Karpas-422 (cell line): ENCODE data around the gene MRPS31. TPM values are rescaled to one million over a fixed set of nuclear protein-coding genes. Genes with fewer than 3 reads are reported as not detected.
"Not testable (repeated sequence)": the region's sequence is repeated elsewhere in the genome, so short reads cannot be mapped to it uniquely, and the experiment has no call there.

ENCODE experiments used
- DNase-seq: peaks from one replicate; pipeline ENCODE4 v3.0.0-alpha.2; 2015
- H2AFZ ChIP-seq: fragments of 200-600 bp; sonication (generic); 2 replicates; pipeline ENCODE4 v1.6.1; 2014; ENCODE audit warnings: antibody characterized with exemption, low read length, mixed read lengths
- H3K27ac ChIP-seq: fragments of 200-600 bp; sonication (generic); 2 replicates; pipeline ENCODE4 v1.5.1; 2014; ENCODE audit warnings: mild to moderate bottlenecking, low read length, moderate library complexity
- H3K27me3 ChIP-seq: fragments of 200-600 bp; sonication (generic); 2 replicates; pipeline ENCODE4 v1.6.1; 2014; ENCODE audit warnings: low read length, mixed read lengths
- H3K36me3 ChIP-seq: fragments of 200-600 bp; sonication (generic); 2 replicates; pipeline ENCODE4 v1.6.1; 2014; ENCODE audit warnings: low read length, mixed read lengths; ENCODE audit not compliant: insufficient read depth
- H3K4me1 ChIP-seq: fragments of 200-600 bp; sonication (generic); 2 replicates; pipeline ENCODE4 v1.6.1; 2014; ENCODE audit warnings: mild to moderate bottlenecking, low read length, mixed read lengths
- H3K4me2 ChIP-seq: fragments of 200-600 bp; sonication (generic); 2 replicates; pipeline ENCODE4 v1.6.1; 2014; ENCODE audit warnings: low read length, low read depth, mild to moderate bottlenecking; ENCODE audit not compliant: poor library complexity, severe bottlenecking
- H3K4me3 ChIP-seq: fragments of 200-600 bp; sonication (generic); 2 replicates; pipeline ENCODE4 v1.5.1; 2014; ENCODE audit warnings: mild to moderate bottlenecking, antibody characterized with exemption, low read length, mixed read lengths
- H3K79me2 ChIP-seq: fragments of 200-600 bp; sonication (generic); 2 replicates; pipeline ENCODE4 v1.6.1; 2014; ENCODE audit warnings: mild to moderate bottlenecking, low read length, mixed read lengths
- H3K9ac ChIP-seq: fragments of 200-600 bp; sonication (generic); 2 replicates; pipeline ENCODE4 v1.6.0; 2014; ENCODE audit warnings: low read length
- H3K9me2 ChIP-seq: fragments of 200-600 bp; sonication (generic), shearing (Covaris generic); replicated peaks from 2 replicates; pipeline ENCODE4 v1.6.0; 2014; ENCODE audit warnings: mild to moderate bottlenecking, low read length, moderate library complexity; ENCODE audit not compliant: insufficient read depth
- H3K9me3 ChIP-seq: fragments of 300-700, 200-600 bp; sonication (generic); 2 replicates; pipeline ENCODE4 v1.6.1; 2014; ENCODE audit warnings: low read length, mixed read lengths
- H4K20me1 ChIP-seq: fragments of 200-600 bp; sonication (generic); 2 replicates; pipeline ENCODE4 v1.6.1; 2014; ENCODE audit warnings: mild to moderate bottlenecking, antibody characterized with exemption, low read length, low read depth; ENCODE audit not compliant: insufficient read depth
- total RNA-seq: library from RNA; depleted of rRNA; stranded (reverse); fragments of >200 nt; shearing (Covaris generic); gene quantifications from 2 replicates; pipeline ENCODE4 v1.2.3, GENCODE V29; 2014; ENCODE audit warnings: low replicate concordance

MRPS31 gene
- total RNA-seq, 1 experiment from 2014 or later: 52.6 TPM

DNA sequence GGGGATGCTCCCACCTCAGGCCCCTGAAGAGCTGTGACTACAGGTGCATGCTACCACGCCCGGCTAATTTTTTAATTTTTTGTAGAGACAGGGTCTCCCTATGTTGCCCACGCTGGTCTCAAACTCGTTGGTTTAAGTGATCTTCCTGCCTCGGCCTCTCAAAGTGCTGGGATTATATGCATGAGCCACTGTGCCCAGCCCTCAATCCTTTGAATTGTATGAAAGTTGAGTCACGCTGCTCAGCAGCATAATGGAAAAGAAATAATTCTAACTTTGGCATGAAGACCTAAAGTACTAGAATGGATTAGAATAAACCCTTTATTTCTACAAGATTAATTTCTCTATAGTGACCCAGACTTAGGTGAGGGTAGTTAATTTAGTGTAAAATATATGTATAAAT is 42.4 kb downstream of the MRPS31 start:
- no peak overlapping the region for H3K4me2 ChIP-seq
- DNase-seq: no peak
- H3K27me3 ChIP-seq: no peaks in the 10 kb centered on the region
- peaks cover 22% of the 10 kb centered on the region for H3K79me2 ChIP-seq
- H3K27ac ChIP-seq: no peak overlapping the region
- H3K9me2 ChIP-seq: no peaks in the 10 kb centered on the region
- H3K4me1 ChIP-seq: no peaks in the 10 kb centered on the region
- no peak overlapping the region for H2AFZ ChIP-seq
- H3K9me3 ChIP-seq: no peaks in the 10 kb centered on the region
- H4K20me1 ChIP-seq: no peaks in the 10 kb centered on the region
- peaks cover 40% of the 10 kb centered on the region for H3K36me3 ChIP-seq
- H3K4me3 ChIP-seq: no peak overlapping the region
- no peak overlapping the region for H3K9ac ChIP-seq

GRCh38 chr13:40714433-40714832 is 56.6 kb downstream of the MRPS31 start:
- H3K36me3 ChIP-seq: peaks cover 37% of the 10 kb centered on the region

DNA sequence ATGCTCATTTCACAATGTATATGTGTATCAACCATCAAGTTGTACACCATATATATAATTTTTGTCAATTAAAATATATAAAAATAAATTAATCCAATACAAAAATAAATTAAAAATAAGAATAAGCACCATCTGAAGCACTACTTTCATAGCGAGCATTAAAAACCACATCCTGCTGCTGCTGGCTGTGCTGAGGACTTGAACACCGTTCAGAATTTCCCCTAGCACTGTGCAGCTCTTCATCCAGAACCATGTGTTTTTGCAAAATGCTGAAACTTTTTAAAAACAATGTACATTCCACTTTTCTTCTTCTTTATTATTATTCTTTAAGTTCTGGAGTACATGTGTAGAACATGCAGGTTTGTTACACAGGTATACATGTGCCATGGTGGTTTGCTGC is 64.6 kb downstream of the MRPS31 start:
- H2AFZ ChIP-seq: no peak overlapping the region
- no peak for DNase-seq
- no peak overlapping the region for H3K27ac ChIP-seq
- no peaks in the 10 kb centered on the region for H3K79me2 ChIP-seq
- H3K27me3 ChIP-seq: no peaks in the 10 kb centered on the region
- H3K36me3 ChIP-seq: no peaks in the 10 kb centered on the region
- no peaks in the 10 kb centered on the region for H3K9me3 ChIP-seq
- H3K4me1 ChIP-seq: no peaks in the 10 kb centered on the region
- no peak overlapping the region for H3K4me3 ChIP-seq
- H3K4me2 ChIP-seq: no peak overlapping the region
- no peaks in the 10 kb centered on the region for H4K20me1 ChIP-seq
- no peaks in the 10 kb centered on the region for H3K9me2 ChIP-seq
- H3K9ac ChIP-seq: no peak overlapping the region

More at GRCh38 chr13:40714433-40714832, 56.6 kb downstream of the MRPS31 start:
- not testable (repeated sequence) for H3K9me3 ChIP-seq, H3K4me3 ChIP-seq, H3K9ac ChIP-seq, H3K9me2 ChIP-seq, H3K27me3 ChIP-seq, H3K4me1 ChIP-seq, H3K27ac ChIP-seq, DNase-seq, H3K4me2 ChIP-seq, H3K79me2 ChIP-seq, H4K20me1 ChIP-seq, H2AFZ ChIP-seq

- peaks cover 68% of the 10 kb centered on the region for H3K4me1 ChIP-seq
- H3K9me2 ChIP-seq: no peaks in the 10 kb centered on the region
- H3K4me2 ChIP-seq: peak overlapping the region; percentile 76
- peak; percentile 91 for DNase-seq
- peak overlapping the region; percentile 62 for H3K9ac ChIP-seq
- H3K27me3 ChIP-seq: no peaks in the 10 kb centered on the region
- H3K27ac ChIP-seq: peak overlapping the region; percentile 99
- H2AFZ ChIP-seq: no peak overlapping the region
- peak overlapping the region; percentile 43 for H3K4me3 ChIP-seq
- no peaks in the 10 kb centered on the region for H3K9me3 ChIP-seq
- H4K20me1 ChIP-seq: no peaks in the 10 kb centered on the region
- H3K79me2 ChIP-seq: no peaks in the 10 kb centered on the region
- no peaks in the 10 kb centered on the region for H3K36me3 ChIP-seq
These were observed 73.3 kb downstream of the MRPS31 start for GRCh38 chr13:40697711-40698110.

DNA sequence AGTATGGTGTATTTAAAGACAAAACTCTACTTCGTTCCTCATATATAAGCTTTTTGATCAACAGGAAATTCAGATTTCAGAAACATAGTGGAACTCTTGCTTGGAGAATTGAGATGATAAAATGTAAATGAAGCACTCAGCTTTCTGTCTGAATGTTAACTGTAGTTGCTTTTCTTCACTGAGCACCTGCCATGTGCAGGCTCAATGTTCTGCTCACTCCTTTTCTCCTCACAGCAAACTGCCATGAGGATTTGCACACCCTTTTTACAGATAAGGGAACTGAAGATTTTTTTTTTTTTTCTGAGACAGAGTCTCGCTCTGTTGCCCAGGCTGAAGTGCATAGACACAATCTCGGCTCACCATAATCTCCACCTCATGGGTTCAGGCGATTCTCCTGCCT is 76.6 kb downstream of the MRPS31 start:
- Histone ChIP-seq H3K9ac (peak overlapping the region; percentile 37), H3K27me3 (no peaks in the 10 kb centered on the region), H2AFZ (no peak overlapping the region), H3K9me2 (no peaks in the 10 kb centered on the region), H3K4me3 (0 out of 2 replicates have a peak overlapping the region, but pooled peaks have one; percentile 11), H3K27ac (peak overlapping the region; percentile 97), H3K79me2 (no peaks in the 10 kb centered on the region), H4K20me1 (no peaks in the 10 kb centered on the region), H3K4me2 (peak overlapping the region; percentile 45), H3K36me3 (no peaks in the 10 kb centered on the region), H3K9me3 (no peaks in the 10 kb centered on the region), H3K4me1 (peaks cover 78% of the 10 kb centered on the region)
- DNase-seq: peak; percentile 86

- Histone ChIP-seq H3K9me2 (no peaks in the 10 kb centered on the region), H3K36me3 (no peaks in the 10 kb centered on the region), H3K4me2 (peak overlapping the region; percentile 45), H2AFZ (no peak overlapping the region), H3K4me1 (peaks cover 76% of the 10 kb centered on the region), H3K79me2 (no peaks in the 10 kb centered on the region), H3K4me3 (no peak overlapping the region), H4K20me1 (no peaks in the 10 kb centered on the region), H3K9me3 (no peaks in the 10 kb centered on the region), H3K27ac (peak overlapping the region; percentile 97), H3K27me3 (no peaks in the 10 kb centered on the region), H3K9ac (peak overlapping the region; percentile 37)
- DNase-seq: peak; percentile 95
These were observed 78.0 kb downstream of the MRPS31 start for GRCh38 chr13:40692946-40693345.

DNA sequence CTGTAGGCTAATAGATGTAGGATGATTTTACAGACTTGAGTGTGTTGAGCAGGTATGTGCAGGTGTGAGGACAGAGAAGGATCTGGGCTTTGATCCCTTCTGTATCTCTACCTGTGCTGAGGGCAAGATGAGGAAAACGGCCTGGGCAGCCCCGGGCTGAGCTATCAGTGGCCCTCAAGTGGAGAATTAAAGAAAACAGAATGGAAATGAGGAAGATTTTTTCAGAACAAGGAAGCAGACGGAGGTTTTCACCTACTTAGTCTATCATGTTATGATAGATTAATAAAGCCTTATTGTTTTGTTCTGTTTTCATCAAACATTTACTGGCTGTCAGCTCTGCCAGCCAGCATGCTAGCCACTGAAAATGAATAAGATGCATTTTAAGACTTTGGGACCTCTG is 82.2 kb downstream of the MRPS31 start:
- peak; percentile 59 for DNase-seq
- Histone ChIP-seq H3K9ac (peak overlapping the region; percentile 26), H2AFZ (peak overlapping the region; percentile 99), H3K9me2 (no peaks in the 10 kb centered on the region), H3K27me3 (no peaks in the 10 kb centered on the region), H3K36me3 (no peaks in the 10 kb centered on the region), H3K79me2 (no peaks in the 10 kb centered on the region), H3K4me2 (peak overlapping the region; percentile 55), H3K27ac (peak overlapping the region; percentile 97), H3K4me3 (no peak overlapping the region), H3K4me1 (peaks cover 52% of the 10 kb centered on the region), H3K9me3 (no peaks in the 10 kb centered on the region), H4K20me1 (no peaks in the 10 kb centered on the region)

- no peak overlapping the region for H3K4me3 ChIP-seq
- H3K4me1 ChIP-seq: peaks cover 56% of the 10 kb centered on the region
- H3K4me2 ChIP-seq: peak overlapping the region; percentile 56
- DNase-seq: peak; percentile 89
- H3K27me3 ChIP-seq: no peaks in the 10 kb centered on the region
- H3K9me3 ChIP-seq: no peaks in the 10 kb centered on the region
- H3K27ac ChIP-seq: peak overlapping the region; percentile 83
- H3K9me2 ChIP-seq: no peaks in the 10 kb centered on the region
- H4K20me1 ChIP-seq: no peaks in the 10 kb centered on the region
- H3K79me2 ChIP-seq: no peaks in the 10 kb centered on the region
- H3K36me3 ChIP-seq: no peaks in the 10 kb centered on the region
- H2AFZ ChIP-seq: peak overlapping the region; percentile 12; the same call in 1 of the 2 replicates
- H3K9ac ChIP-seq: peak overlapping the region; percentile 32; the same call in 1 of the 2 replicates
These were observed 88.3 kb downstream of the MRPS31 start for GRCh38 chr13:40682449-40683240.
